ENCODE results near the gene CHRDL2. TPM values are rescaled to one million over a fixed set of nuclear protein-coding genes. Genes with fewer than 3 reads are reported as not detected.

Gene CHRDL2
- total RNA-seq, 1 experiment from 2014 or later: 7.7 TPM

DNA sequence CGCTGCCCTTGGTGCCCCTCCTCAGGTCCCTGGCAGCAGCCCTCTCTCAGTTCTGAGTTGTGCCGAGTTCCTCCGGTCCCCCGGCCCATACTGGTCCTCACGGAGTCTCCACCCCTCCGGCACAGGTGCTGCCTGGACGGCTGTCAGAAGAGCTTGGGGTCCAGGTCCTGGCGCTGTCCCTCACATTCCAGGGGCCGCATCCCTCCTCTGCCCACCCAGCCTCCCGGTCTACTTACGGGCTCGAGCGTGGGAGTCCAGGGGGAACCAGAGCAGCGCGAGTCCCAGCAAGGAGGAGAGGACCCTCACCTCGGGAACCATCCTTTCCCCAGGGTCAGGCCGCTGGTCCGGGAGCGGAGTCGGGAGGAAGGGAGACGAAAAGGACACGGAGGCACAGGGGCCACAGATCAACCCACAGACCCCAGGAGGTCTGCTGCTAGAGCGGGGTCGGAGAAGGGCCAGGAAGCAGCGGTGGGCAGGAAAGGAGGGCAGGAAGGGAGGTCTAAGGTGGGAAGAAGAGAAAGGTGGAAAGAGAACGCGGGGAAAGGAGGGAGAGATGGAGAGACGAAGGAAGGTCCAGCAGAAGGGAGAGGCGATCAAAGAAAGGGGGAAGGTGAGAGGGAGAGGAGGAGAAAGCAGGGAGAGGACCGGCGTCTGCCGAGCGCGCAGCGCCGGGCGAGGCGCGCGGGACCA, 510 bp downstream of the CHRDL2 start:
- Histone ChIP-seq H3K36me3 (ENCODE audit: insufficient read depth, low read length, poor library complexity, severe bottlenecking) (no peaks in the 10 kb centered on the region), H3K9me3 (ENCODE audit: low read depth, low read length, poor library complexity, severe bottlenecking) (no peaks in the 10 kb centered on the region), H3K27me3 (replicated peaks; ENCODE audit: insufficient read depth, low read depth, low read length, poor library complexity) (peaks cover 74% of the 10 kb centered on the region), H3K4me3 (ENCODE audit: low read depth, low read length, poor library complexity, severe bottlenecking) (no peak overlapping the region), H3K27ac (ENCODE audit: low read depth, low read length, poor library complexity, severe bottlenecking) (no peak overlapping the region), H3K4me1 (ENCODE audit: insufficient read depth, low read length, poor library complexity, severe bottlenecking) (no peaks in the 10 kb centered on the region)
- TF ChIP-seq EZH2 (IDR thresholded peaks at IDR 0.05; ENCODE audit: borderline replicate concordance, low read depth, low read length, poor library complexity, severe bottlenecking): peak; percentile 82
- TF ChIP-seq, protein P1, sequence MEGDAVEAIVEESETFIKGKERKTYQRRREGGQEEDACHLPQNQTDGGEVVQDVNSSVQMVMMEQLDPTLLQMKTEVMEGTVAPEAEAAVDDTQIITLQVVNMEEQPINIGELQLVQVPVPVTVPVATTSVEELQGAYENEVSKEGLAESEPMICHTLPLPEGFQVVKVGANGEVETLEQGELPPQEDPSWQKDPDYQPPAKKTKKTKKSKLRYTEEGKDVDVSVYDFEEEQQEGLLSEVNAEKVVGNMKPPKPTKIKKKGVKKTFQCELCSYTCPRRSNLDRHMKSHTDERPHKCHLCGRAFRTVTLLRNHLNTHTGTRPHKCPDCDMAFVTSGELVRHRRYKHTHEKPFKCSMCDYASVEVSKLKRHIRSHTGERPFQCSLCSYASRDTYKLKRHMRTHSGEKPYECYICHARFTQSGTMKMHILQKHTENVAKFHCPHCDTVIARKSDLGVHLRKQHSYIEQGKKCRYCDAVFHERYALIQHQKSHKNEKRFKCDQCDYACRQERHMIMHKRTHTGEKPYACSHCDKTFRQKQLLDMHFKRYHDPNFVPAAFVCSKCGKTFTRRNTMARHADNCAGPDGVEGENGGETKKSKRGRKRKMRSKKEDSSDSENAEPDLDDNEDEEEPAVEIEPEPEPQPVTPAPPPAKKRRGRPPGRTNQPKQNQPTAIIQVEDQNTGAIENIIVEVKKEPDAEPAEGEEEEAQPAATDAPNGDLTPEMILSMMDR (conservative IDR thresholded peaks at IDR 0.05; ENCODE audit: low read depth, low read length): no peak
- intact Hi-C loops (cut with micrococcal nuclease; ENCODE audit: unreplicated experiment): no loop called here
- no peak for DNase-seq (ENCODE audit: low spot score)
- CTCF ChIA-PET: no interaction called here
- no TSS peak for BruUV-seq (replicated peaks)
- POLR2A ChIA-PET (ENCODE audit: low non-redundant PET): no interaction called here

DNA sequence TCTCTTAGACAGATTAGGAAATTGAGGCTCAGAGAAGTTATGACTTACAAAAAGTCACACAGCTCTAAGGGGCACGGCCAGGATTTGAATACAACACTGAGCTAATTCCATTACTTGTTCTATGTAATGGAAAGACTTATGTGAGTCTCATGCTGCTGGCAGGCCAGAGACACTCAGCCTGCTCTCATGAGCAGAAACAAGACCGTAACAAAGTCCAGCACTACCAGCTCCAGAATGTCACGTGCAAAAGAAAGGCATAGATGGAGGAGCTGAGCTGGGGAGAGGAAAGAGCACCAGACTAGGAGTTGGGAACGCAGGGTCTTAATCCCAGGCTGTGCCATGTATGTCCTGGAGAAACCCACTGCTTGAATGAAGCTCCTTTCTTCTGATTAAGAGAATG, 1.8 kb downstream of the CHRDL2 start:
- intact Hi-C loops (cut with micrococcal nuclease; ENCODE audit: unreplicated experiment): no loop called here
- DNase-seq (ENCODE audit: low spot score): no peak
- no peak overlapping the region for H3K27ac ChIP-seq (ENCODE audit: low read depth, low read length, poor library complexity, severe bottlenecking)
- peaks cover 61% of the 10 kb centered on the region for H3K27me3 ChIP-seq (replicated peaks; ENCODE audit: insufficient read depth, low read depth, low read length, poor library complexity)
- TF ChIP-seq, protein P1 (conservative IDR thresholded peaks at IDR 0.05; ENCODE audit: low read depth, low read length): no peak
- TF ChIP-seq EZH2 (IDR thresholded peaks at IDR 0.05; ENCODE audit: borderline replicate concordance, low read depth, low read length, poor library complexity, severe bottlenecking): no peak
- no peaks in the 10 kb centered on the region for H3K36me3 ChIP-seq (ENCODE audit: insufficient read depth, low read length, poor library complexity, severe bottlenecking)
- no peaks in the 10 kb centered on the region for H3K9me3 ChIP-seq (ENCODE audit: low read depth, low read length, poor library complexity, severe bottlenecking)
- H3K4me1 ChIP-seq (ENCODE audit: insufficient read depth, low read length, poor library complexity, severe bottlenecking): no peaks in the 10 kb centered on the region
- CTCF ChIA-PET: interaction anchor here (2.1 kb wide), 1 partner anchor 27 kb away, joined by 7 read pairs; no protein-coding TSS in a partner anchor
- no TSS peak for BruUV-seq (replicated peaks)
- H3K4me3 ChIP-seq (ENCODE audit: low read depth, low read length, poor library complexity, severe bottlenecking): no peak overlapping the region
- POLR2A ChIA-PET (ENCODE audit: low non-redundant PET): no interaction called here

DNA sequence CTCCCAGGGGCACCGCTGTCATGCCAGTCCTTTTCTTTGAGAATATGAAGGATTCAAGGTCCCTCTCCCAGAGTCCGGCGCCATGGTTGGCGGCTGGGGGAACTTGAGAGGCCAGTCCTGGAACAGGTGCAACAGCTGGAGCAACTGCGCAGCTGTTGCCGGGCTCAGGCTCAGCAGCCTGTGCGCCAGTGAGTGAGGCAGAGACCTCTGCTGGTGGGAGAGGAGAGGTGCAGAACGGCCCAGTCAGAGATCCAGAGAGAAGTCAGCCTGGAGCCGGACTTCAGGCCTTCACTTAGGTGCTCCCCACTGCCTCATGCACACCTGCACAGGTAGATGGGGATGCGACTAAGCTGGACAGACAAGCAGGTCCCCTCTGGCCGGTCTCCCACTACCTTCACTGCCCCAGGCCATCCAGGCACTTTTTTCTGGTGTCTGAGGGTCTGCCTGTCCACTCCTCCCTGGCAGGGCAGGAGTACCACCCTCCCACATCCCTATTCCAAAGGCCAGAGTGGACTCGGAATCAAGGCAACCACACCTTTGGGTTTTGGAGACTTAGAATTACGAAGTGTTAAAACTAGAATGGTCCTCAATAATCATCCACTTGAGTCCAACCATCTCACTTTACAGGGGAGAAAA, 4.6 kb downstream of the CHRDL2 start:
- H3K4me1 ChIP-seq (ENCODE audit: insufficient read depth, low read length, poor library complexity, severe bottlenecking): no peaks in the 10 kb centered on the region
- H3K27ac ChIP-seq (ENCODE audit: low read depth, low read length, poor library complexity, severe bottlenecking): no peak overlapping the region
- ChIA-PET POLR2A (ENCODE audit: low non-redundant PET) (no interaction called here), CTCF (interaction anchor here (1.2 to 2.5 kb wide), 3 partner anchors 10 to 25 kb away, joined by 8 to 34 read pairs (median 17); no protein-coding TSS in a partner anchor)
- H3K36me3 ChIP-seq (ENCODE audit: insufficient read depth, low read length, poor library complexity, severe bottlenecking): no peaks in the 10 kb centered on the region
- DNase-seq (ENCODE audit: low spot score): peak; percentile 73
- H3K4me3 ChIP-seq (ENCODE audit: low read depth, low read length, poor library complexity, severe bottlenecking): no peak overlapping the region
- BruUV-seq (replicated peaks): no TSS peak
- TF ChIP-seq, protein P1 (conservative IDR thresholded peaks at IDR 0.05; ENCODE audit: low read depth, low read length): peak; percentile 93
- no peak for TF ChIP-seq EZH2 (IDR thresholded peaks at IDR 0.05; ENCODE audit: borderline replicate concordance, low read depth, low read length, poor library complexity, severe bottlenecking)
- no peaks in the 10 kb centered on the region for H3K9me3 ChIP-seq (ENCODE audit: low read depth, low read length, poor library complexity, severe bottlenecking)
- H3K27me3 ChIP-seq (replicated peaks; ENCODE audit: insufficient read depth, low read depth, low read length, poor library complexity): peaks cover 37% of the 10 kb centered on the region
- intact Hi-C loops (cut with micrococcal nuclease; ENCODE audit: unreplicated experiment): no loop called here

Measured in A673 (cell line).